Choroid plexus epithelial cell (primary cell): ENCODE data around the gene SYNJ2.

Source experiments
- DNase-seq: peaks from one replicate; pipeline ENCODE4 v3.0.0-alpha.2; 2010; ENCODE audit warnings: low read depth
- H3K4me3 ChIP-seq: 2 replicates; pipeline ENCODE4 v1.5.1; 2011; ENCODE audit warnings: low read depth, mild to moderate bottlenecking, control low read depth, low read length, moderate library complexity
- TF ChIP-seq, protein P1 (sequence below): conservative IDR thresholded peaks from 2 replicates; pipeline ENCODE4 v1.5.1; 2011; ENCODE audit warnings: low read depth, mild to moderate bottlenecking, control low read depth, inconsistent platforms, low read length, moderate library complexity

SYNJ2 gene

DNA sequence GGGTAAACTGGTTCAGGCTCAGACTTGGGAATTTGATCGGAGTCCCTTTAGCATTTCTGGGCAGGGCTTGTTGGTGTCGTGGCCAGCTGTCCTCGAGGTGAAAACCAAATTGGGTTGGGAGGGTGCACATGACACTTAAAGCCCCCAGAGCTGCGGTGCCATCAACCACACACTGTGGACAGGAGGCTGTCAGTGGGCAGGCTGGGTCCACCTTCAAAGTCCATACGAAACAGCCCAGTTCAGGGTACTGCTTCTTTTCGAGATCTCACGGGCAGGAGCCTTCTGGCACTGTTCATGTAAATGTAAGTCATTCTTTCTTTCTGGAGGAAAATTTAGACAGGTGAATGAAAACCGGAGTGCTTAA lies 7.0 kb downstream of the SYNJ2 start:
- DNase-seq = no peak
- H3K4me3 ChIP-seq = no peak overlapping the region
- TF ChIP-seq, protein P1, sequence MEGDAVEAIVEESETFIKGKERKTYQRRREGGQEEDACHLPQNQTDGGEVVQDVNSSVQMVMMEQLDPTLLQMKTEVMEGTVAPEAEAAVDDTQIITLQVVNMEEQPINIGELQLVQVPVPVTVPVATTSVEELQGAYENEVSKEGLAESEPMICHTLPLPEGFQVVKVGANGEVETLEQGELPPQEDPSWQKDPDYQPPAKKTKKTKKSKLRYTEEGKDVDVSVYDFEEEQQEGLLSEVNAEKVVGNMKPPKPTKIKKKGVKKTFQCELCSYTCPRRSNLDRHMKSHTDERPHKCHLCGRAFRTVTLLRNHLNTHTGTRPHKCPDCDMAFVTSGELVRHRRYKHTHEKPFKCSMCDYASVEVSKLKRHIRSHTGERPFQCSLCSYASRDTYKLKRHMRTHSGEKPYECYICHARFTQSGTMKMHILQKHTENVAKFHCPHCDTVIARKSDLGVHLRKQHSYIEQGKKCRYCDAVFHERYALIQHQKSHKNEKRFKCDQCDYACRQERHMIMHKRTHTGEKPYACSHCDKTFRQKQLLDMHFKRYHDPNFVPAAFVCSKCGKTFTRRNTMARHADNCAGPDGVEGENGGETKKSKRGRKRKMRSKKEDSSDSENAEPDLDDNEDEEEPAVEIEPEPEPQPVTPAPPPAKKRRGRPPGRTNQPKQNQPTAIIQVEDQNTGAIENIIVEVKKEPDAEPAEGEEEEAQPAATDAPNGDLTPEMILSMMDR = no peak

DNA sequence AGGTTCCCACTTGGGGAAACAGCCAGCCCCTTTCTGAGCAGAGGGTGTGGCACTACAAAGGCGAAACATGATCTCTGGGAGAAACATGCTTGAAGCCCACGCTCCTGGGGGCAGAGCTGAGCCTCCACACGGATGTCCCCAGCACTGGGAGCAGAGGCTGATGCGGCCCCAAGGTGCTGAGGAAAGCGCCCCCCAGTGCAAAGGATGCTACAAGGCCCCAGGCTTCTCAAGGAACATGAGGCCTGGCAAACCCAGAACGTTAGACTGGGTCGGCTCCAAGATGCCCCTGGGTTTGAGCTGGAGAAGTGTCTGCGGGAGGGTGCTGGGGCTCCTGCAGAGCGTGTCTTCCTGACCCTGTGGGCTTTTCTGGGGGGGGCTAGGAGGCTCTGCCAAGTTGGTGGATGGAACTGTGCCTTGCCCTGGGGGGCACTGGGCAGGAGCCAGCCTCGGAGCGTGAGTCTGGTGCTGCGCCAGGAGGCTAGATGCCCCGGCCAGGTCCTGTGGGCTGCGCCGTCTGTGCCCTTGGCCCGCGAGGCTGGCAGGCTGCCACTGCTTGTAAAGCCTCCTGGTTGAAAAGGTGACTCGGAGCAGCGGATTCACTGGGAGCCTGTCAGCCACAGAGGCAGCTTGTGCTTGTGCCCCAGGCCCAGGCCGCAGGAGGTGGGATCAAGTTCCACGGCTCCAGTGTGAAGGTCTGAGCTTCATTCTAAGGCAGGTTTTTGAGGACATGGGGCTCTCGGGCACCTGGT lies 8.1 kb downstream of the SYNJ2 start:
- no peak overlapping the region for H3K4me3 ChIP-seq
- DNase-seq = peak; percentile 35
- TF ChIP-seq, protein P1 = peak; percentile 17

DNA sequence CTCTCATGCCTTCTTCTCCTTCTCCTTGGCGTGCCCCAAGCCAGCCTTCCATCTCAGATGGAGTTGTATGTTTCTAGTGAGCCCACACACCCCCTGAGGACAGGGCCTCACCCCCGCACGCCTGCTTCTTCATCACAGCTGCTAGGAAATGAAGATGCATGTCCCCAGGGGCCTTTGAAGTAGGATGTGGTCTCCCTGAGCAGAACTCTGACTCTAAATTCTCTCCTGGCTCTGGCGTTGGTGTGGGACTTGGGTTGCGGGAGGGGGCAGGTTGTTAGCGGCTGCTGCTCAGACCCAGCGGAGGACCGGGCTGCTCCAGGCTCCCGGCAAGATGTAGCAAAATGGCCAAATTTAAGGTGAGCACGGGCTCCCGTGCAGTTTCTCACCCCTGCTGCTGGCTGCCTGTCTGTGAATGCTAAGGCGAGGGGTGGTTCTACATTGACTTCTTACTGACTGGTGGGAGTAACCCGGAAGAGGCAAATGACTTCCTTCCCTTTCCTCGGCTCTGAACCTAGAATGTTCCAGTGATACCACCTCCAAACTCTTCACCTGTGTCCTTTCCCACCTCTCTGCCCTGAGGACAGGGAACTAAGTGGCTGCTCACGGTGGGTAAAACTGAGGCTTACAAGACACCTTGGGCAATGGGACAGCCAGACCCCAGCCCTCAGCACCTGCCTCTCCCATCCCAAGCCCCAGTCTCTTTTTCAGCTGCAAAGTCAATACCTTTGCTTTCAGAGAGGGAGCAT lies 8.8 kb downstream of the SYNJ2 start:
- peak; percentile 48 for DNase-seq
- no peak overlapping the region for H3K4me3 ChIP-seq
- TF ChIP-seq, protein P1 = no peak

GRCh38 chr6:157991067-157991432 lies 9.4 kb downstream of the SYNJ2 start:
- no peak overlapping the region for H3K4me3 ChIP-seq
- DNase-seq = no peak
- TF ChIP-seq, protein P1 = no peak

- TF ChIP-seq, protein P1 = no peak
- no peak for DNase-seq
- H3K4me3 ChIP-seq = no peak overlapping the region
These were observed 11.4 kb downstream of the SYNJ2 start for GRCh38 chr6:157993076-157993475.

DNA sequence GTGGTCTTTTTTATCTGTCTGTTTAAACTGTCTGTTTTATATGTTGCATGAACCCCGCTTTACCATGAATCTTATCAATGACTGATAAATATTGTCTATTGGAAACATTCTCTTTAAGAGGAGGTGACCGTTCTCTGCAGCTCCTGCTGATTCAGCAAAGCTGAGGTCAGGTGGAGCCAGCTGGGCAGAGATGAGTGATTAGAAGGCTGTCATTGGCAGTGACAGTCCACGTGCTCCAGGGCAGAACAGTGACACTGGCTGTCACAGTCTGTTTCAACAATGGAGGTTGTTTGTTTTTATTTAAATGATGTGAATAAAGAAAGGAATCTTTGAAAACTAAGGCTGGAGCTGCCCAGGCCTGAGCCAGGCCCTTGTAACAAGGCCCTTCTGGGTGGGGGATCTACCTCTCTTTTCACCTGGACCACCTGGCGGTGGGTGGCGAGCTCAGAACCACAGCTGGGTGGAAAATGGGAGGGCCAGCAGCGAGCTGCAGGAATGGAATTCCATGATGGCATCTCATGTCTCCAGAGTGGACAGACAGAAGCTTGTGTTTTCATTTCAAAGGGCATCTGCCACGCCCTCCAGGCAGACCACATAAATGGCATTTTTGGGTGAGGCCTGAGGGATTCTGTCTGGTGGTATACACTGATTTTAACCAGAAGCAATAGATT lies 12.6 kb downstream of the SYNJ2 start:
- TF ChIP-seq, protein P1 = no peak
- no peak for DNase-seq
- no peak overlapping the region for H3K4me3 ChIP-seq
